K562 (cell line): ENCODE measurements around the gene ATP5F1D. TPM values are rescaled to one million over a fixed set of nuclear protein-coding genes. Genes with fewer than 3 reads are reported as not detected.

Experiments used
- CCNT2 ChIP-seq: IDR thresholded peaks from 2 replicates; pipeline ENCODE4 v1.6.1; 2011; ENCODE audit warnings: borderline replicate concordance, low read depth, mild to moderate bottlenecking, moderate library complexity, mixed read lengths, low read length; ENCODE audit not compliant: insufficient read length; ENCODE audit errors: extremely low read depth
- FOXJ2 ChIP-seq: fragments of 200-800 bp; sonication (Bioruptor generic); IDR thresholded peaks from 2 replicates; pipeline ENCODE4 v1.6.1; 2016; ENCODE audit warnings: missing genetic modification characterization, missing compliant biosample characterization
- HNRNPH1 ChIP-seq: fragments of 200-400 bp; formaldehyde crosslinking; optimal IDR thresholded peaks from 2 replicates; pipeline ENCODE3; 2017; ENCODE audit warnings: low read depth, mild to moderate bottlenecking, low read length, moderate library complexity
- ILF3 ChIP-seq: fragments of 450-650 bp; IDR thresholded peaks from 2 replicates; pipeline ENCODE4 v1.6.1; 2018; ENCODE audit warnings: antibody characterized with exemption, mild to moderate bottlenecking, moderate library complexity, borderline replicate concordance
- MAFF ChIP-seq: IDR thresholded peaks from 2 replicates; pipeline ENCODE4 v1.6.1; 2012; ENCODE audit warnings: low read length, improper control_type of control experiment
- NR2C1 ChIP-seq, 2 experiments: fragments of 450-650 bp; IDR thresholded peaks; 2 replicates each; pipeline ENCODE4 v1.6.1; 2017; ENCODE audit warnings: mild to moderate bottlenecking in 2 of 2, antibody characterized with exemption in 1 of 2, inconsistent platforms in 1 of 2, missing compliant biosample characterization in 1 of 2, missing genetic modification characterization in 1 of 2
- POLR2AphosphoS5 ChIP-seq: IDR thresholded peaks from 2 replicates; pipeline ENCODE4 v1.6.1; 2011; ENCODE audit warnings: mild to moderate bottlenecking, low read depth, low read length, moderate library complexity; ENCODE audit not compliant: control insufficient read depth, insufficient read depth
- POLR2G ChIP-seq: fragments of 200-400 bp; formaldehyde crosslinking; IDR thresholded peaks from 2 replicates; pipeline ENCODE4 v1.6.1; 2017; ENCODE audit warnings: low read depth, mild to moderate bottlenecking, antibody characterized with exemption, low read length, moderate library complexity
- RBM22 ChIP-seq: fragments of 200-400 bp; formaldehyde crosslinking; IDR thresholded peaks from 2 replicates; pipeline ENCODE4 v1.6.1; 2018; ENCODE audit warnings: low read length, low read depth; ENCODE audit not compliant: poor library complexity, severe bottlenecking
- SRSF7 ChIP-seq: fragments of 200-400 bp; formaldehyde crosslinking; optimal IDR thresholded peaks from 2 replicates; pipeline ENCODE3; 2017; ENCODE audit warnings: mild to moderate bottlenecking, low read depth, low read length
- SUPT5H ChIP-seq: fragments of 450-650 bp; IDR thresholded peaks from 2 replicates; pipeline ENCODE4 v1.6.1; 2016
- ZSCAN32 ChIP-seq: fragments of 450-650 bp; formaldehyde crosslinking; IDR thresholded peaks from 2 replicates; pipeline ENCODE4 v1.4.0; 2020; ENCODE audit warnings: mild to moderate bottlenecking, moderate library complexity
- polyA plus RNA-seq, 8 experiments: library from polyadenylated mRNA; depleted of rRNA in 4 of 8; stranded (reverse) in 5 of 8; unstranded in 3 of 8; fragments of >200 nt; fragmentation: Nextera tagmentation in 2 of 8; fragmentation: Illumina TruSeq in 1 of 8; extraction: Ambion mirVana in 2 of 8; extraction: Trizol in 1 of 8; gene quantifications; 2 replicates each; pipeline versions ENCODE4 v1.2.1 to v1.2.3, GENCODE V29; 2011 to 2014; ENCODE audit warnings: inconsistent platforms in 1 of 8, missing spikeins in 1 of 8
- total RNA-seq, 7 experiments: library from RNA; depleted of rRNA in 6 of 7; stranded (reverse); fragments of >200 nt in 6 of 7; fragmentation: Illumina TruSeq in 2 of 7; extraction: Trizol in 2 of 7; gene quantifications; 2 replicates each; pipeline versions ENCODE4 v1.2.1 to v1.2.3, GENCODE V29; 2011 to 2021; ENCODE audit warnings: low replicate concordance in 1 of 7
- TF ChIP-seq, protein P1 (sequence below): IDR thresholded peaks from 2 replicates; pipeline ENCODE4 v1.6.1; 2016; ENCODE audit warnings: missing genetic modification characterization, missing compliant biosample characterization
- TF ChIP-seq, protein P2 (sequence below): sonication (generic); formaldehyde crosslinking; IDR thresholded peaks from 2 replicates; pipeline ENCODE4 v1.8.1; 2023; ENCODE audit warnings: mild to moderate bottlenecking, missing genetic modification reagents

Gene ATP5F1D
- total and polyA plus RNA-seq, 9 of the 15 experiments (the other 6 are each of a cell fraction or from before 2014, with no cell fraction given), result 3.9 to 409 (median 36.8) TPM

DNA sequence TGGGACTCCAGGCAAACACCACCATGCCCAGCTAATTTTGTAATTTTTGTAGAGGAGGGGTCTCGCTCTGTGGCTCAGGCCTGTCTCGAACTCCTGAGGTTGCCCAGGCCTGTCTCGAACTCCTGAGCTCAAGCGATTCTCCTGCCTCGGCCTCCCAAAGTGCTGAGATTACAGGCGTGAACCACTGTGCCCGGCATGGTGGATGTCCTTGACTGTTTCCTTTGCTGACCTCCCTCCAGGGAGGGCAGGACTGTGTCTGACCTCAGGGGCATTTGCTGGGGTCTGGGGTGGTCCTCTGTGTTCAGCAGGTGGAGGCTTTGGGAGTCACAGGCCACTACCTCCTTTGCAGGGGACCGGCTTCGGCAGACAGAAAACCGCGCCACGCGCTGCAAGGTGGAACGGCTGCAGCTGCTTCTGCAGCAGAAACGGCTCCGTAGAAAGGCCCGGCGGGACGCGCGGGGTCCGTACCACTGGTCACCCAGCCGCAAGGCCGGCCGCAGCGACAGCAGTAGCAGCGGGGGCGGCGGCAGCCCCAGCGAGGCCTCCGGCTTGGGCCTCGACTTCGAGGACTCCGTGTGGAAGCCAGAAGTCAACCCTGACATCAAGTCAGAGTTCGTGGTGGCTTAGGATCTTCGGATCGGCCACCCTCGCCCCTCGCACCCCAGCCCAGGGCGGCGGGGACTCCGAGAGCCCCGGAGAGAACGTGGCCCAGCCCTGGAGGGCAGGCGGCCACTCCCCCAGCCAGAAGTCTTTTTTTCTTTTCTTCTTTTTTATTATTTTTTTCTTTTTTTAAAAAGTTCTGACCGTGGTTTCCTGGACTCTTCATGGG lies 15.3 kb downstream of the ATP5F1D start (continued):
- peak; percentile 78 for TF ChIP-seq RBM22
- TF ChIP-seq, protein P1, sequence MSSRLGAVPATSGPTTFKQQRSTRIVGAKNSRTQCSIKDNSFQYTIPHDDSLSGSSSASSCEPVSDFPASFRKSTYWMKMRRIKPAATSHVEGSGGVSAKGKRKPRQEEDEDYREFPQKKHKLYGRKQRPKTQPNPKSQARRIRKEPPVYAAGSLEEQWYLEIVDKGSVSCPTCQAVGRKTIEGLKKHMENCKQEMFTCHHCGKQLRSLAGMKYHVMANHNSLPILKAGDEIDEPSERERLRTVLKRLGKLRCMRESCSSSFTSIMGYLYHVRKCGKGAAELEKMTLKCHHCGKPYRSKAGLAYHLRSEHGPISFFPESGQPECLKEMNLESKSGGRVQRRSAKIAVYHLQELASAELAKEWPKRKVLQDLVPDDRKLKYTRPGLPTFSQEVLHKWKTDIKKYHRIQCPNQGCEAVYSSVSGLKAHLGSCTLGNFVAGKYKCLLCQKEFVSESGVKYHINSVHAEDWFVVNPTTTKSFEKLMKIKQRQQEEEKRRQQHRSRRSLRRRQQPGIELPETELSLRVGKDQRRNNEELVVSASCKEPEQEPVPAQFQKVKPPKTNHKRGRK, result no peak
- TF ChIP-seq MAFF, result no peak
- TF ChIP-seq ILF3, result no peak
- TF ChIP-seq CCNT2, result peak; percentile 13
- TF ChIP-seq SRSF7, result no peak
- TF ChIP-seq HNRNPH1, result no peak
- no peak for TF ChIP-seq FOXJ2 (tag)
- peak; percentile 15; the same call in 1 of the 2 replicates for TF ChIP-seq POLR2AphosphoS5
- TF ChIP-seq, protein P2, sequence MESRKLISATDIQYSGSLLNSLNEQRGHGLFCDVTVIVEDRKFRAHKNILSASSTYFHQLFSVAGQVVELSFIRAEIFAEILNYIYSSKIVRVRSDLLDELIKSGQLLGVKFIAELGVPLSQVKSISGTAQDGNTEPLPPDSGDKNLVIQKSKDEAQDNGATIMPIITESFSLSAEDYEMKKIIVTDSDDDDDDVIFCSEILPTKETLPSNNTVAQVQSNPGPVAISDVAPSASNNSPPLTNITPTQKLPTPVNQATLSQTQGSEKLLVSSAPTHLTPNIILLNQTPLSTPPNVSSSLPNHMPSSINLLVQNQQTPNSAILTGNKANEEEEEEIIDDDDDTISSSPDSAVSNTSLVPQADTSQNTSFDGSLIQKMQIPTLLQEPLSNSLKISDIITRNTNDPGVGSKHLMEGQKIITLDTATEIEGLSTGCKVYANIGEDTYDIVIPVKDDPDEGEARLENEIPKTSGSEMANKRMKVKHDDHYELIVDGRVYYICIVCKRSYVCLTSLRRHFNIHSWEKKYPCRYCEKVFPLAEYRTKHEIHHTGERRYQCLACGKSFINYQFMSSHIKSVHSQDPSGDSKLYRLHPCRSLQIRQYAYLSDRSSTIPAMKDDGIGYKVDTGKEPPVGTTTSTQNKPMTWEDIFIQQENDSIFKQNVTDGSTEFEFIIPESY (CRISPR knock-in tag), result peak; percentile 96
- peak; percentile 70; the same call in 1 of the 2 replicates for TF ChIP-seq POLR2G
- TF ChIP-seq SUPT5H, result peak; percentile 31; the same call in 1 of the 2 replicates
- TF ChIP-seq NR2C1 (IDR thresholded peaks at IDR 0.05), result no peak
- TF ChIP-seq NR2C1 (tag; IDR thresholded peaks at IDR 0.05), result no peak
- TF ChIP-seq ZSCAN32 (CRISPR knock-in tag), result no peak
